Activated T-helper 17 cell treated with anti-CD3 and anti-CD28 coated beads, Interleukin-2, amount 50 U/mL, for 72 hours (primary cell): ENCODE data around the gene SLC22A6. TPM values are rescaled to one million over a fixed set of nuclear protein-coding genes. Genes with fewer than 3 reads are reported as not detected.

Experiments used
- ATAC-seq: fragments of 150-1000 bp; cut with Tn5 transposase; replicated peaks from 2 replicates; pipeline ENCODE4 v1.10.0; 2021; ENCODE audit warnings: mild to moderate bottlenecking, moderate library complexity
- H3K27ac Mint-ChIP-seq: one replicate; pipeline ENCODE4 v1.8.0; 2022; ENCODE audit warnings: mixed read lengths
- H3K27me3 Mint-ChIP-seq: one replicate; pipeline ENCODE4 v1.8.0; 2022; ENCODE audit warnings: mixed read lengths
- H3K36me3 Mint-ChIP-seq: one replicate; pipeline ENCODE4 v1.8.0; 2022; ENCODE audit warnings: low read depth, mild to moderate bottlenecking, mixed read lengths
- H3K4me1 Mint-ChIP-seq: one replicate; pipeline ENCODE4 v1.8.0; 2022; ENCODE audit warnings: mixed read lengths
- H3K4me3 Mint-ChIP-seq: one replicate; pipeline ENCODE4 v1.8.0; 2022; ENCODE audit warnings: mild to moderate bottlenecking, mixed read lengths
- H3K9me3 Mint-ChIP-seq: one replicate; pipeline ENCODE4 v1.8.0; 2022; ENCODE audit warnings: mixed read lengths
- total RNA-seq, 2 donors: library from RNA; stranded (reverse); gene quantifications; one replicate each; pipeline ENCODE4 v1.2.3, GENCODE V29; 2022

Gene SLC22A6
- total RNA-seq, 2 donors from 2014 or later = not detected

GRCh38 chr11:63010934-63011439 is 26.2 kb upstream of the SLC22A6 start:
- H3K36me3 Mint-ChIP-seq = no peaks in the 10 kb centered on the region
- ATAC-seq = no peak
- H3K4me1 Mint-ChIP-seq = no peaks in the 10 kb centered on the region
- no peaks in the 10 kb centered on the region for H3K9me3 Mint-ChIP-seq
- H3K27ac Mint-ChIP-seq = no peak overlapping the region
- H3K4me3 Mint-ChIP-seq = no peak overlapping the region
- peaks cover 5% of the 10 kb centered on the region for H3K27me3 Mint-ChIP-seq

- H3K27ac Mint-ChIP-seq = no peak overlapping the region
- no peaks in the 10 kb centered on the region for H3K36me3 Mint-ChIP-seq
- H3K4me1 Mint-ChIP-seq = no peaks in the 10 kb centered on the region
- H3K9me3 Mint-ChIP-seq = no peaks in the 10 kb centered on the region
- H3K27me3 Mint-ChIP-seq = no peaks in the 10 kb centered on the region
- no peak for ATAC-seq
- H3K4me3 Mint-ChIP-seq = no peak overlapping the region
Observed at GRCh38 chr11:63007920-63008319, 23.2 kb upstream of the SLC22A6 start.

GRCh38 chr11:63001456-63001855 is 16.7 kb upstream of the SLC22A6 start:
- no peaks in the 10 kb centered on the region for H3K36me3 Mint-ChIP-seq
- peaks cover 11% of the 10 kb centered on the region for H3K27me3 Mint-ChIP-seq
- no peak for ATAC-seq
- no peak overlapping the region for H3K4me3 Mint-ChIP-seq
- H3K9me3 Mint-ChIP-seq = no peaks in the 10 kb centered on the region
- H3K4me1 Mint-ChIP-seq = no peaks in the 10 kb centered on the region
- H3K27ac Mint-ChIP-seq = no peak overlapping the region

GRCh38 chr11:62999649-63000048 is 14.9 kb upstream of the SLC22A6 start:
- Mint-ChIP-seq H3K4me3 (no peak overlapping the region), H3K36me3 (no peaks in the 10 kb centered on the region), H3K27me3 (peaks cover 16% of the 10 kb centered on the region), H3K27ac (no peak overlapping the region), H3K9me3 (no peaks in the 10 kb centered on the region), H3K4me1 (no peaks in the 10 kb centered on the region)
- no peak for ATAC-seq

GRCh38 chr11:62999156-62999555 is 14.4 kb upstream of the SLC22A6 start:
- peaks cover 17% of the 10 kb centered on the region for H3K27me3 Mint-ChIP-seq
- H3K4me1 Mint-ChIP-seq = no peaks in the 10 kb centered on the region
- ATAC-seq = no peak
- H3K36me3 Mint-ChIP-seq = no peaks in the 10 kb centered on the region
- no peak overlapping the region for H3K27ac Mint-ChIP-seq
- no peak overlapping the region for H3K4me3 Mint-ChIP-seq
- H3K9me3 Mint-ChIP-seq = no peaks in the 10 kb centered on the region

- no peaks in the 10 kb centered on the region for H3K4me1 Mint-ChIP-seq
Observed at GRCh38 chr11:62996271-62996670, 11.5 kb upstream of the SLC22A6 start.

GRCh38 chr11:62994775-62995174 is 10.0 kb upstream of the SLC22A6 start:
- H3K9me3 Mint-ChIP-seq = no peaks in the 10 kb centered on the region
- ATAC-seq = no peak
- no peaks in the 10 kb centered on the region for H3K36me3 Mint-ChIP-seq
- H3K27me3 Mint-ChIP-seq = peaks cover 30% of the 10 kb centered on the region
- H3K4me1 Mint-ChIP-seq = no peaks in the 10 kb centered on the region
- no peak overlapping the region for H3K4me3 Mint-ChIP-seq
- H3K27ac Mint-ChIP-seq = no peak overlapping the region

More at GRCh38 chr11:62996271-62996670, 11.5 kb upstream of the SLC22A6 start:
- H3K27ac Mint-ChIP-seq = no peak overlapping the region
- H3K36me3 Mint-ChIP-seq = no peaks in the 10 kb centered on the region
- peaks cover 26% of the 10 kb centered on the region for H3K27me3 Mint-ChIP-seq
- H3K4me3 Mint-ChIP-seq = no peak overlapping the region
- ATAC-seq = no peak
- H3K9me3 Mint-ChIP-seq = no peaks in the 10 kb centered on the region

- no peaks in the 10 kb centered on the region for H3K9me3 Mint-ChIP-seq
- H3K36me3 Mint-ChIP-seq = no peaks in the 10 kb centered on the region
- ATAC-seq = no peak
- no peaks in the 10 kb centered on the region for H3K4me1 Mint-ChIP-seq
- no peak overlapping the region for H3K4me3 Mint-ChIP-seq
- no peak overlapping the region for H3K27ac Mint-ChIP-seq
- peaks cover 18% of the 10 kb centered on the region for H3K27me3 Mint-ChIP-seq
Observed at GRCh38 chr11:62988276-62988675, 3.5 kb upstream of the SLC22A6 start.

- Mint-ChIP-seq H3K9me3 (no peaks in the 10 kb centered on the region), H3K36me3 (no peaks in the 10 kb centered on the region), H3K4me3 (no peak overlapping the region), H3K27ac (no peak overlapping the region), H3K4me1 (no peaks in the 10 kb centered on the region), H3K27me3 (peaks cover 13% of the 10 kb centered on the region)
- ATAC-seq = no peak
Observed at GRCh38 chr11:62985041-62985750, 429 bp upstream of the SLC22A6 start.

GRCh38 chr11:62983536-62984199 is 1.1 kb downstream of the SLC22A6 start:
- Mint-ChIP-seq H3K36me3 (no peaks in the 10 kb centered on the region), H3K27me3 (peaks cover 14% of the 10 kb centered on the region), H3K9me3 (no peaks in the 10 kb centered on the region), H3K4me1 (no peaks in the 10 kb centered on the region), H3K4me3 (no peak overlapping the region), H3K27ac (no peak overlapping the region)
- ATAC-seq = no peak

- Mint-ChIP-seq H3K36me3 (no peaks in the 10 kb centered on the region), H3K9me3 (no peaks in the 10 kb centered on the region), H3K27me3 (peaks cover 9% of the 10 kb centered on the region), H3K4me1 (no peaks in the 10 kb centered on the region), H3K4me3 (no peak overlapping the region), H3K27ac (no peak overlapping the region)
- ATAC-seq = no peak
Observed at GRCh38 chr11:62981743-62982142, 3.0 kb downstream of the SLC22A6 start.

- ATAC-seq = no peak
- Mint-ChIP-seq H3K4me1 (no peaks in the 10 kb centered on the region), H3K36me3 (no peaks in the 10 kb centered on the region)
Observed at GRCh38 chr11:62980133-62980760, 4.5 kb downstream of the SLC22A6 start.

GRCh38 chr11:62976109-62976508 is 8.7 kb downstream of the SLC22A6 start:
- H3K27ac Mint-ChIP-seq = no peak overlapping the region
- no peaks in the 10 kb centered on the region for H3K4me1 Mint-ChIP-seq
- no peak for ATAC-seq
- no peaks in the 10 kb centered on the region for H3K36me3 Mint-ChIP-seq
- no peak overlapping the region for H3K4me3 Mint-ChIP-seq
- no peaks in the 10 kb centered on the region for H3K9me3 Mint-ChIP-seq
- peaks cover 17% of the 10 kb centered on the region for H3K27me3 Mint-ChIP-seq

More at GRCh38 chr11:62980133-62980760, 4.5 kb downstream of the SLC22A6 start:
- Mint-ChIP-seq H3K9me3 (no peaks in the 10 kb centered on the region), H3K27me3 (peaks cover 9% of the 10 kb centered on the region), H3K27ac (no peak overlapping the region), H3K4me3 (no peak overlapping the region)

- no peaks in the 10 kb centered on the region for H3K36me3 Mint-ChIP-seq
- no peaks in the 10 kb centered on the region for H3K4me1 Mint-ChIP-seq
- peak; percentile 37 for ATAC-seq
- no peak overlapping the region for H3K4me3 Mint-ChIP-seq
- H3K27me3 Mint-ChIP-seq = peaks cover 21% of the 10 kb centered on the region
- no peaks in the 10 kb centered on the region for H3K9me3 Mint-ChIP-seq
- no peak overlapping the region for H3K27ac Mint-ChIP-seq
Observed at GRCh38 chr11:62974848-62975522, 9.8 kb downstream of the SLC22A6 start.
